PFSK-1 (cell line): ENCODE measurements around the gene WNK2.

Source experiments
- FOXP2 ChIP-seq: optimal IDR thresholded peaks from 2 replicates; pipeline ENCODE3; 2011; ENCODE audit warnings: borderline replicate concordance, control low read depth, inconsistent platforms; ENCODE audit not compliant: insufficient read depth; ENCODE audit errors: extremely low read length, extremely low read depth
- POLR2AphosphoS5 ChIP-seq: IDR thresholded peaks from 2 replicates; pipeline ENCODE4 v1.6.1; 2012; ENCODE audit warnings: low read depth, mild to moderate bottlenecking, control low read depth, low read length, moderate library complexity
- SIN3A ChIP-seq: IDR thresholded peaks from 2 replicates; pipeline ENCODE4 v1.6.1; 2012; ENCODE audit warnings: mild to moderate bottlenecking, low read length, moderate library complexity, borderline replicate concordance; ENCODE audit not compliant: insufficient read depth
- TAF1 ChIP-seq: IDR thresholded peaks from 2 replicates; pipeline ENCODE4 v1.6.1; 2012; ENCODE audit warnings: low read length, control low read depth, borderline replicate concordance; ENCODE audit not compliant: insufficient read depth
- TF ChIP-seq, protein P1 (sequence below), 2 experiments: IDR thresholded peaks; 2 replicates each; pipeline versions ENCODE4 v1.6.1 to v1.8.0; 2011 to 2012; ENCODE audit warnings: low read depth in 2 of 2, low read length in 2 of 2, control low read depth in 1 of 2, inconsistent platforms in 1 of 2, mild to moderate bottlenecking in 1 of 2, moderate library complexity in 1 of 2; ENCODE audit not compliant: insufficient read depth in 1 of 2

WNK2 gene

DNA sequence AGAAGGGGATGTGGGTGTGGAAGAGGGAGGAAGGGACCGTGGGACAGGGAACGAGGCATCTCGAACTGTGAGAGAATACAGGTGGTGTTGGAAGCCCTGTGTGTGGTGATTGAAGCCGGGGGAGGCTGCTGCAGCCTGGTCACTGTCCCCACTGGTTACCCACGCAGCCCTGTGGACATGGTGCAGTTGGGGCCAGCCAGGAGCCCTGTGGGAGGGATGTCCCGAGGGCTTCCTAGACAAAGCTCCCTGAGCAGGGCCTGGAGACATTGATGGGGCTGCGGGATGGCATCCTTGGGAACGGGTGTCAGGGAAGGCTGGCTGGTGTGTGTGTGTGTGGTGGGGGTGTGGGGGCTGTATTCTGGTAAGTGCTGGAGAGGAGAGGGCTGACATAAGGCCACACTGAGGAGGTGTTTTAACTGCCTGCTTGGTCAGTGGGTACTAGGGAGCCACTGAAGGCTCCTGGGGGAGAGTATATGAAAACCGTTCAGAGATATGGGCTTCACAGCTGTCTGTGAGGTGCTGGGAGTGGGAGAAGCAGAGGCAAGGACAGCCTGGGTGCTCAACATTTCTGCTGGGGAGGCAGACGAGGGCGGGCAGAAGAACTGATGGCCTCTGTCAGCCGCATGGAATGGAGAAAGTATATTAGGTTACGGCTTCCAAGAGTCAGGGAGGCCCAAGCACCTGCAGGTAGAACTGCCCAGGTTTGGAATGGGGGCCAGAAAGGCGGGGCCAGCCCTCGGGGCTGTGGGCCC, 20.0 kb downstream of the WNK2 start:
- TF ChIP-seq POLR2AphosphoS5 (no peak), SIN3A (no peak), TAF1 (no peak), FOXP2 (no peak)
- TF ChIP-seq, protein P1, sequence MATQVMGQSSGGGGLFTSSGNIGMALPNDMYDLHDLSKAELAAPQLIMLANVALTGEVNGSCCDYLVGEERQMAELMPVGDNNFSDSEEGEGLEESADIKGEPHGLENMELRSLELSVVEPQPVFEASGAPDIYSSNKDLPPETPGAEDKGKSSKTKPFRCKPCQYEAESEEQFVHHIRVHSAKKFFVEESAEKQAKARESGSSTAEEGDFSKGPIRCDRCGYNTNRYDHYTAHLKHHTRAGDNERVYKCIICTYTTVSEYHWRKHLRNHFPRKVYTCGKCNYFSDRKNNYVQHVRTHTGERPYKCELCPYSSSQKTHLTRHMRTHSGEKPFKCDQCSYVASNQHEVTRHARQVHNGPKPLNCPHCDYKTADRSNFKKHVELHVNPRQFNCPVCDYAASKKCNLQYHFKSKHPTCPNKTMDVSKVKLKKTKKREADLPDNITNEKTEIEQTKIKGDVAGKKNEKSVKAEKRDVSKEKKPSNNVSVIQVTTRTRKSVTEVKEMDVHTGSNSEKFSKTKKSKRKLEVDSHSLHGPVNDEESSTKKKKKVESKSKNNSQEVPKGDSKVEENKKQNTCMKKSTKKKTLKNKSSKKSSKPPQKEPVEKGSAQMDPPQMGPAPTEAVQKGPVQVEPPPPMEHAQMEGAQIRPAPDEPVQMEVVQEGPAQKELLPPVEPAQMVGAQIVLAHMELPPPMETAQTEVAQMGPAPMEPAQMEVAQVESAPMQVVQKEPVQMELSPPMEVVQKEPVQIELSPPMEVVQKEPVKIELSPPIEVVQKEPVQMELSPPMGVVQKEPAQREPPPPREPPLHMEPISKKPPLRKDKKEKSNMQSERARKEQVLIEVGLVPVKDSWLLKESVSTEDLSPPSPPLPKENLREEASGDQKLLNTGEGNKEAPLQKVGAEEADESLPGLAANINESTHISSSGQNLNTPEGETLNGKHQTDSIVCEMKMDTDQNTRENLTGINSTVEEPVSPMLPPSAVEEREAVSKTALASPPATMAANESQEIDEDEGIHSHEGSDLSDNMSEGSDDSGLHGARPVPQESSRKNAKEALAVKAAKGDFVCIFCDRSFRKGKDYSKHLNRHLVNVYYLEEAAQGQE (IDR thresholded peaks at IDR 0.05; ENCODE audit: insufficient read depth in 1 of 2, low read depth in 2 of 2, low read length in 2 of 2): no peak

DNA sequence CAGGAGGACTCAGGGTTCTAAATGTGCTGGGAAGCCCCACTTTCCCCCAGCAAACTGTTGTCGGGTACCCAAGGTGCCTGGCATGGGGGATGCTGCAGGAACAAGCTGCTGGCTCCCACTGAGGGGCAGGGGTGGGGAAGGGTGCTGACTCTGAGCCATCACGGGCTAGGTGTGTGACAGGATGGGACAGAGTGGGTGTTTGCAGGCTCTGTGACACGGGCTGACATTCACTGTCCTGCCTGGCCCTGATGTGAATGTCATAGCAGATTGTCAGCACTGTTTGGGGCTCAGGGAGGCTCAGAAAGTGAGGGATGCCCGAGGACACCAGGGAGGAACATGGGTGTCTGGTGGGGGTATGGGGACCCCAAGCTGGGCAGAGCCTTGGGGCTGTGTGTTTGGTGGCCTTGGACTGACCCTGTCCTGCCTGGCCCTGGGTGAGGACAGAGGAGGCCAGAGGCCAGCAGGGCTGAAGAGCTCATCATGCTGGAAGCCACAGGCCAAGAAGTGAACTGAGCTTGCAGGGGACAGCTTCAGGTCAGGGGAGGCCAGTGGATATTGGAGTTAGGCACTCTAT, 20.6 kb downstream of the WNK2 start:
- TF ChIP-seq FOXP2 (no peak), SIN3A (no peak), POLR2AphosphoS5 (no peak), TAF1 (no peak)
- TF ChIP-seq, protein P1 (IDR thresholded peaks at IDR 0.05; ENCODE audit: insufficient read depth in 1 of 2, low read depth in 2 of 2, low read length in 2 of 2): no peak

DNA sequence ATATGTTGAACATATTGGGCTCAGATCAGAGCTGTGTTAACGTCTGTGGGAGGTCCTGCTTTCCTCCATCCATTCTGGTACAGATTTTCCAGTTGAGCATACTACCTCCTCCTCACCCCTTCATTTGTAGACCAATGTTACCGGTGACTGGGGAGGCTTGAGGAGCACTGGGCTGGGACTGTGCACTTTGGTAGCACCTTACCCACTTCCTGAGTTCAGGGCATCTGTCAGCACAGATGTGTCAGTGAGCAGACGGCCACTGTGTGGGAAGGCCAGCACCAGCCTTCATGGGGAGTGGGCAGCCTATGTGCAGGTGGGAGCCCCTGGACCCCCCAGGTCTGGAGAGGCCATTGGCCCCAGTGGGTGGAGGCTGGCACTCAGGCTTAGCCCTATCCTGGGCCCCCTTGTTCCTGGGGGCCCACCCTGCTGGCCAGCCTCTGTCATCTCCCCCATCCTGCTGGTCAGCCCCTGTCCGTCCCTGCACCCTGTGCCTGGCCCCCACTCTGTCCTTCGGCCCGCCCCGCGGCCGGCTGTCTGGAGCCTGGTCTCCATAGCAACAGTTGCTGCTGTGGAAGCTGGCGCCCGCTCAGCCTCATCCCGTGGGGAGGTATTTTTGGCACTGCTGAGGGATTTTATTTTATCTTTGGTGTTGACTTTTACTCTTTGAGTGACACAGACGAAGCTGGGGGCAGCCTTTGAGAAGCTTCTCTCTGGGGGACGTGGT, 21.3 kb downstream of the WNK2 start:
- TF ChIP-seq TAF1 (no peak), POLR2AphosphoS5 (no peak), SIN3A (no peak), FOXP2 (no peak)
- TF ChIP-seq, protein P1 (IDR thresholded peaks at IDR 0.05; ENCODE audit: insufficient read depth in 1 of 2, low read depth in 2 of 2, low read length in 2 of 2): no peak

DNA sequence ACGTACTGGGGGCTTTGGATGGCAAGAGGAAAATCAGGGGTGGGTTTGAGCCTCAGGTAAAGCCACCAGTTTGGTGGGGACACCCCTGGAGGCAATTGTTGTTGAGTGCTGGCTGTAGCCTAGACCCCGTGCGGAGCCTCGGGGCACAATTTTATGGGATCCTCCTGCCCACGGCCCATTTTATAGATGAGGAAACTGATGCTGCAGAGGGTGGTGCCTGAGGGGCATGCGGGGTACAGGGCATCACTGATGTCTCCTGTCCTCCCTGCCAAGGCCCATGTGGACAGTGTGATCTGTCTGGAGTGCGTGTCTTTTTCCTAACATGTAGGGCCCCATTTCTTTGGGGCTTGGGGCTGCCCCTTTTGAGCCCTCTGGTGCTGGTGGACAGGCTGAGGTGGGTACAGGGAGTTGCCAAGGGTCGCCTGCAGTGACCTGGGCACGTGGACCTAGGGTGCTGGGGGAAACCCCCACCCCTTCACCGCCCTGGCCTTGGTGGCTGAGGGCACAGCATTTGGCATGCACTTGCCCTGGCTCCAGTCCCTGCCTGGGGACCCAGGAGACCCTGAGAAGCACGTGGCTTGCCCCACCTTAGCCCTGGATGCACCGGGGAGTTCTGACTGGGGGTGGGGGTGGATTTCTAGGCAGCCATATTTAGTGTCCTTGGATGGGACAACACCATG, 22.1 kb downstream of the WNK2 start:
- TF ChIP-seq FOXP2 (no peak), POLR2AphosphoS5 (no peak), TAF1 (no peak), SIN3A (no peak)
- TF ChIP-seq, protein P1 (IDR thresholded peaks at IDR 0.05; ENCODE audit: insufficient read depth in 1 of 2, low read depth in 2 of 2, low read length in 2 of 2): no peak
